Upper lobe of left lung (tissue), 6 donors: ENCODE data around the gene EXOSC5. TPM values are rescaled to one million over a fixed set of nuclear protein-coding genes. Genes with fewer than 3 reads are reported as not detected.
A peak's percentile ranks its signal among the peaks of the same experiment; 100 is the strongest.

Source experiments
- ATAC-seq, 2 donors: fragments of 200-7000 bp; cut with Tn5 transposase; one replicate each; pipeline ENCODE4 v1.9.1; 2022; ENCODE audit warnings: mild to moderate bottlenecking in 2 of 2, moderate library complexity in 2 of 2; ENCODE audit not compliant: low FRiP score in 2 of 2
- DNase-seq, 2 donors: peaks; one replicate each; pipeline ENCODE4 v3.0.0-alpha.2; 2019 to 2020
- H3K27ac ChIP-seq, 4 donors: fragments of 200-600 bp; sonication (generic); one replicate each; pipeline ENCODE4 v1.5.1; 2016 to 2019
- H3K27me3 ChIP-seq, 4 donors: fragments of 200-600 bp; sonication (generic); one replicate each; pipeline ENCODE4 v1.5.1; 2017 to 2019
- H3K36me3 ChIP-seq, 4 donors: fragments of 200-600 bp; sonication (generic); one replicate each; pipeline ENCODE4 v1.5.1; 2016 to 2019
- H3K4me1 ChIP-seq, 4 donors: fragments of 200-600 bp; sonication (generic); one replicate each; pipeline ENCODE4 v1.5.1; 2018 to 2019
- H3K4me3 ChIP-seq, 4 donors: fragments of 200-600 bp; sonication (generic); one replicate each; pipeline ENCODE4 v1.5.1; 2017 to 2019; ENCODE audit warnings: mild to moderate bottlenecking in 2 of 4, moderate library complexity in 1 of 4
- H3K9me3 ChIP-seq, 4 donors: fragments of 200-600 bp; sonication (generic); one replicate each; pipeline ENCODE4 v1.5.1; 2018 to 2019
- CTCF ChIP-seq, 6 experiments: fragments of 450-650 bp in 4 of 6; fragments of 200-600 bp in 2 of 6; sonication (generic) in 2 of 6; IDR thresholded peaks; one replicate each; pipeline ENCODE4 v1.5.1; 2016 to 2019; ENCODE audit warnings: antibody characterized with exemption in 6 of 6
- EP300 ChIP-seq, 4 donors: sonication (generic); formaldehyde crosslinking; IDR thresholded peaks; one replicate each; pipeline ENCODE4 v1.5.1; 2017; ENCODE audit warnings: antibody characterized with exemption in 4 of 4, control low read depth in 2 of 4
- POLR2A ChIP-seq, 4 donors: fragments of 450-650 bp; IDR thresholded peaks; one replicate each; pipeline ENCODE4 v1.5.1; 2016 to 2017; ENCODE audit warnings: antibody characterized with exemption in 4 of 4, mild to moderate bottlenecking in 2 of 4
- POLR2AphosphoS5 ChIP-seq, 2 donors: sonication (generic); formaldehyde crosslinking; IDR thresholded peaks; one replicate each; pipeline ENCODE4 v1.5.1; 2017; ENCODE audit warnings: antibody characterized with exemption in 2 of 2
- WGBS, 2 donors: methylation state at CpG; one replicate each; pipeline ENCODE4 v1.1.5; 2017 to 2018; 5-methylcytosine and 5-hydroxymethylcytosine counted together
- total RNA-seq, 6 donors: library from RNA; depleted of rRNA in 4 of 6; stranded (reverse); fragments of >200 nt in 4 of 6; gene quantifications; one replicate each; pipeline versions ENCODE4 v1.1.0 to v1.2.1, GENCODE V29; 2016 to 2021
- donor health status: DM: no; HTN: no; CAD: no; lungs with moderate emphysema.
- donor health status: DM: no; HTN: yes; CAD: no; lungs with severe emphysema.

EXOSC5 gene
- total RNA-seq, 6 donors from 2014 or later = 0.89 to 18.4 (median 16.0) TPM

DNA sequence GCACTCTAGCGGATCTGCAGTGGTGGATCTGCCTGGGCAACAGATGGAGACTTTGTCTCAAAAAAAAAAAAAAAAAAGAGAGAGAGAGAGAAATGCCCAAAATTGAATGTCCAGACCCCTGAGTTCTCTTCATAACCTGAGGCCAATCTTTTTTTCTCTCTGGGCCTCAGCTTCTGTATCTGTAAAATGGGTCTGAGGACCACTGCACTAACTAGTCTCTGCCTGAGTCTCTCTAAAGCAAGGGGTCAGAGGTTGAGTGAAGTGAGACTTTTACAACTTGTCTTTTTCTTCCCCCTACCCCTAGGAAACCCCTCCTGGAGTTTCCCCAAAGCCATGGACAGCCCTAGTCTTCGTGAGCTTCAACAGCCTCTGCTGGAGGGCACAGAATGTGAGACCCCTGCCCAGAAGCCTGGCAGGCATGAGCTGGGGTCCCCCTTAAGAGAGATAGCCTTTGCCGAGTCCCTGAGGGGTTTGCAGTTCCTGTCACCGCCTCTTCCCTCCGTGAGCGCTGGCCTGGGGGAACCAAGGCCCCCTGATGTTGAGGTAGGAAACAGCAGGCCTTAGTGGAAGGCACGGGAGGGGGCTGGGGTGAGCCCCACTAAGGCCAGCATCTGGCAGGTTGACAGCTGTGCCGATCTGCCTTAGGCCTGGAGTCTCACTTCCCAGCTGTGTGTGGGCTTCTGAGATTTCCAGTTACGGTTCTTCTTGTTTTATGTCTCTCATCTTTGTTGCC, 19.0 kb downstream of the EXOSC5 start:
- no peak for ATAC-seq
- Histone ChIP-seq H3K9me3 (no peaks in the 10 kb centered on the region), H3K36me3 (peaks cover 0 to 10% (median 3%) of the 10 kb centered on the region in 4 donors), H3K4me1 (peaks cover 22 to 36% (median 27%) of the 10 kb centered on the region in 4 donors), H3K27me3 (no peaks in the 10 kb centered on the region), H3K27ac (peak overlapping the region in 2 of 4 donors; percentile 35 to 36), H3K4me3 (no peak overlapping the region)
- TF ChIP-seq CTCF (IDR thresholded peaks at IDR 0.05) (peak in 1 of 6 experiments; percentile 24), POLR2AphosphoS5 (IDR thresholded peaks at IDR 0.05) (no peak), POLR2A (IDR thresholded peaks at IDR 0.05) (no peak), EP300 (IDR thresholded peaks at IDR 0.05) (no peak)
- DNase-seq = no peak
- WGBS, 2 donors = 50 to 59% methylated on average over 9 of the region's 9 CpGs

GRCh38 chr19:41376998-41377365, 20.2 kb downstream of the EXOSC5 start:
- no peak for DNase-seq
- 46 to 71% methylated on average over 8 of the region's 8 CpGs for WGBS, 2 donors
- peaks cover 0 to 1% (median 0%) of the 10 kb centered on the region in 4 donors for H3K36me3 ChIP-seq
- TF ChIP-seq CTCF (IDR thresholded peaks at IDR 0.05) = no peak
- TF ChIP-seq POLR2A (IDR thresholded peaks at IDR 0.05) = no peak
- TF ChIP-seq EP300 (IDR thresholded peaks at IDR 0.05) = no peak
- TF ChIP-seq POLR2AphosphoS5 (IDR thresholded peaks at IDR 0.05) = no peak
- peak overlapping the region; percentile 76 to 92 (median 84) for H3K27ac ChIP-seq
- peak overlapping the region; percentile 30 to 70 (median 64) for H3K4me3 ChIP-seq
- ATAC-seq = peak; percentile 28 to 44
- no peaks in the 10 kb centered on the region for H3K9me3 ChIP-seq
- no peaks in the 10 kb centered on the region for H3K27me3 ChIP-seq
- peaks cover 22 to 36% (median 27%) of the 10 kb centered on the region in 4 donors for H3K4me1 ChIP-seq

- DNase-seq (peak; percentile 63 to 91), ATAC-seq (peak; percentile 61 to 79)
- Histone ChIP-seq H3K4me3 (peak within 1 kb of the TSS; percentile 30 to 70 (median 64)), H3K27me3 (no peaks in the 10 kb centered on the region), H3K27ac (peak within 1 kb of the TSS; percentile 76 to 92 (median 84)), H3K36me3 (no peaks in the 10 kb centered on the region), H3K9me3 (no peaks in the 10 kb centered on the region), H3K4me1 (peaks cover 22 to 36% (median 27%) of the 10 kb centered on the region in 4 donors)
- peak in 1 of 4 donors; percentile 51 for TF ChIP-seq POLR2A (IDR thresholded peaks at IDR 0.05)
- TF ChIP-seq CTCF (IDR thresholded peaks at IDR 0.05) = no peak
- WGBS, 2 donors = 8 to 9% methylated on average over 16 to 22 of the region's 47 CpGs
Measured at GRCh38 chr19:41376241-41376997, 20.7 kb downstream of the EXOSC5 start, which contains the start of gene TMEM91. Gene TMEM91 (plus strand): TSS chr19:41376533. CDS start chr19:41378310, 1,777 bp downstream.

DNA sequence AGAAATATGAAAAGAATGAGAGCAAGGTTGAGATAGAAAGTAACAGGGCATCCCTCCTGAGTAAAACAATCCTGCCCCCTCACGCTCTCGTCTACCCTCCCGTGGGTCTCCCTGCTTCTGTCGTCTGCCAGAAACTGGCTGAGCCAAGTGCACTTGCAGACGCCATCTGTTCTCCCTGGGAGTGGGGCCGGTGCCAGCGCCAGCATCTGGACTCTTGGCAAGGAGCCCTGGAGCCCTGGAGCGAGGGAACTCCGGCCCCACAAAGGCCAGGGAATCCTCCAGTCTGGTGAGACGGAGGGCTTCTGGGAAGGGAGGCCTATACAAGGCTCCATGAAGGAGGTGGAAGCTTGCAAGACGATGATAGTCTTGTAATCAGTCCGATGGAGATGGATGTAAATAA, 23.2 kb downstream of the EXOSC5 start:
- H3K4me1 ChIP-seq = peaks cover 18 to 36% (median 30%) of the 10 kb centered on the region in 4 donors
- H3K9me3 ChIP-seq = no peaks in the 10 kb centered on the region
- peak; percentile 54 to 64 for ATAC-seq

More for the DNA sequence above, 23.2 kb downstream of the EXOSC5 start:
- Histone ChIP-seq H3K4me3 (no peak overlapping the region), H3K27me3 (no peaks in the 10 kb centered on the region), H3K36me3 (no peaks in the 10 kb centered on the region), H3K27ac (peak overlapping the region in 1 of 4 donors; percentile 23)
- DNase-seq = peak; percentile 69 to 95
- TF ChIP-seq EP300 (IDR thresholded peaks at IDR 0.05) (no peak), POLR2AphosphoS5 (IDR thresholded peaks at IDR 0.05) (peak in 1 of 2 donors; percentile 22), CTCF (IDR thresholded peaks at IDR 0.05) (no peak)
- WGBS, 2 donors = 25 to 50% methylated on average over 12 of the region's 12 CpGs
